NCI-H2029 treated with DMSO at 0.1 percent for 48 hours (cell line): ENCODE data around the gene SMCO3.

Experiments used
- DNase-seq: peaks from one replicate; lab custom pipeline; 2025; lab: John Stamatoyannopoulos, UW

SMCO3 gene

GRCh38 chr12:14827043-14827442 is 13.1 kb upstream of the SMCO3 start:
- DNase-seq, result no peak

GRCh38 chr12:14826491-14826890 is 12.5 kb upstream of the SMCO3 start:
- no peak for DNase-seq

GRCh38 chr12:14825256-14825655 is 11.3 kb upstream of the SMCO3 start:
- DNase-seq, result no peak

- no peak for DNase-seq
Observed at GRCh38 chr12:14824012-14824634, 10.1 kb upstream of the SMCO3 start.

DNA sequence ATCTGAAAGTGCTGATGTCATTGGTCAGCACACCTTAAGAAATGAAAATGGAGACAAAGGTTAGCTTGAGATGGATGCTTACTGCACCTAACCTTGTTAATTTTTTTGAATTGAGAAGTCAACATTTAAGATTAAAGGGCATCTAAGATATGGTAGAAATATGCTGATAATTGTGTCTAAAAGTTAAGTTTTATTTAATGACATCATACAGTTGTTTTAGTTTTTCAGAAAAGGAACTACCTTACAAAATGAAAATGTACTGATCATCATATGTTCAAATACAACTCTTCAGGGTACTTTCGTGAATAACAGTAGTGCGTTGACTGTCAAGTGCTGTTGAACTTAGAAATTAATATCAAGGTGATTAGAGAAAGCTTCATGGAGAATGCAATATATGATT is 2.5 kb downstream of the SMCO3 start:
- DNase-seq, result no peak

- no peak for DNase-seq
Observed at GRCh38 chr12:14810953-14811483, 3.0 kb downstream of the SMCO3 start.

GRCh38 chr12:14810167-14810952 is 3.6 kb downstream of the SMCO3 start:
- no peak for DNase-seq

- no peak for DNase-seq
Observed at GRCh38 chr12:14803830-14804160, 10.2 kb downstream of the SMCO3 start.

GRCh38 chr12:14803011-14803829 is 10.8 kb downstream of the SMCO3 start, which contains the start of the genes C12orf60 and WBP11:
Gene C12orf60, plus strand, starts transcription at chr12:14803670. Its CDS starts 19,266 bp downstream, at chr12:14822936.
Gene WBP11, minus strand, starts transcription at chr12:14803478. Its CDS starts 2,095 bp downstream, at chr12:14801383.
- DNase-seq, result peak; percentile 98

DNA sequence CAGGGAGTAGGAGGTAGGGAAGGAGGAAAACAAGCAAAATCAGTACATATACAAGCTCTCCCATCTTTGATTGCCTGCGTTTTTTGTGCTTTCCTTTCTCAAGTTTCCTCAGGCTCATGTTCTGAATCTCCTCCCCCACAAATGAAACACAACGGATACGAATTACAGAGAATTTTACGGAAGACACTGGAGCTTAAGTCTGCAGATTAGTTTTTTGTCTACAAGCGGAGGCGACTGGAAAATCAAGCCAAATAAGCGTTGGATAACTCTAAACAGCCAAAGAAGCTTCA is 11.3 kb downstream of the SMCO3 start:
- DNase-seq, result no peak

DNA sequence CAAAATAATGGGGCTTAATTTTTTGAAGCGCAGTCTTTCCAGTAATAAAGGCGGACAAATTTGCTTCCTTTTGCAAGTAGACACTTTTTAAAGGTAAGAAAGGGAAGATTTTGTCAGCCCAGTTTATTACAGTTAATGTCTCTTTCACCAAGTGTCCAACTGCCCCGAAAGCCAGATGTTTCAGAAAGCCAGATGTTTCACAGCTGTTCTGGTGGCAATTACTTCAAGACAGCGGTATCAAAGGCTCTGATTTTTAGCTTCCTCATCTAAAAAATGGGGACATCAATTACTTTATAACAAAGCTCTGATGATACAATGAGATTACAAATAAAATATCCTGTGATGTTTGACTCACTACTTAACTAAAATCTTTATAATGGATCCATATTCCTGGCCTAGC is 11.7 kb downstream of the SMCO3 start:
- DNase-seq, result no peak

- DNase-seq, result no peak
Observed at GRCh38 chr12:14795028-14795448, 18.9 kb downstream of the SMCO3 start.

DNA sequence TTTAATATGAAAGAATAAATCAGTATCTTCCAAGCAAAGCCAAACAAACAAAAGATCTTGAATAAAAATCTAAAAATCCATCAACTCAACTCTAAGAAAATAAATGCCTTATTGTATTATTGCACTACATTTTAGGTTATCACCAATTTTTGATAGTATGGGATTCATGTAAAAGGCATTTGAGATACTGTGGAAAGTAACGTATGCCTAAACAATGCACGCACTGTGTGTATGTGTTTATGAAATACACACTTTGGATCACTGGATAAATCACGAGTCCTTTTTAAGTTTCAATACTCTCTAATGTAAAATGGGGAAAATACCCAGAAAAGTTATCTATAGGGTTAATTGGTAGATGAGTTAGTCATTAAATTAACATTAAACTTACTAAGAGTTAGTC is 28.4 kb downstream of the SMCO3 start:
- DNase-seq, result no peak

- DNase-seq, result no peak
Observed at GRCh38 chr12:14784471-14784870, 29.5 kb downstream of the SMCO3 start.

- no peak for DNase-seq
Observed at GRCh38 chr12:14782756-14783155, 31.2 kb downstream of the SMCO3 start.

DNA sequence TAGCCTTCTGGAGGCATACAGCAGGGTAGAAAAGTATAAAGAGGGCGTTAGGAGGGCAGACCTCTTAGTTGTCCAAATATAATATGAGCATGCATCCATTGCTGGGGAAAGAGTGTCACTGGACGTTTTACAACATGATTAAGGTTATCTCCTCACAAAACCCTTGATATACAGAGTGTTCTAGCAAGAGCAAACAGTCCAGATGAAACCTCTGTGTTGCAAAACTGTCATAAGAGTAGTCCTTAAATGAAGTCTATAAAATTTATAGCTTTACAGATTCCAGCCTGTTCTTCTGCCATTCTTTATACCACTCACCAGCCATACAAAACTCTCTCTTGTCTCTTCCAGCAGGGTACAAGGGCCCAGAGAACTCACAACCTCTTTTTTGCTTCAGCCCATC is 32.4 kb downstream of the SMCO3 start:
- DNase-seq, result no peak

DNA sequence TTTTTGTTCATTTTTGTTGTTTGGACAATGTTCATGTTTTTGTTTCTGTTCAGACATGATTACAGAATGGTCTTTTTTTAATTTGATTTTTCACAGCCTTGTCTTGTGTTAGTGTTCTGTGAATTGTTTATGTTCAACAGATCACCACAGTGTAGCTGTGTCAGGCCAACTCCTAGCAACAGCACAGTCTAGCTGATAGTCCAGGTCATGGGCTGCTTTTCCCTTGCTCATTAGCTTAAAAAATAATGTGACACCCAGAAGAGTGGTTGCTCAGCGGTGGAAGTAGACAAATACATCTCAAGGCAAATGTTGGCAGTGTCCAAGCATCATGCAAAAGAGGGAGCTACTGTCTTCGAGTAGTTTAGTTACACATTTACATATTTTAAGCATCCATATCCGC is 33.1 kb downstream of the SMCO3 start:
- no peak for DNase-seq

DNA sequence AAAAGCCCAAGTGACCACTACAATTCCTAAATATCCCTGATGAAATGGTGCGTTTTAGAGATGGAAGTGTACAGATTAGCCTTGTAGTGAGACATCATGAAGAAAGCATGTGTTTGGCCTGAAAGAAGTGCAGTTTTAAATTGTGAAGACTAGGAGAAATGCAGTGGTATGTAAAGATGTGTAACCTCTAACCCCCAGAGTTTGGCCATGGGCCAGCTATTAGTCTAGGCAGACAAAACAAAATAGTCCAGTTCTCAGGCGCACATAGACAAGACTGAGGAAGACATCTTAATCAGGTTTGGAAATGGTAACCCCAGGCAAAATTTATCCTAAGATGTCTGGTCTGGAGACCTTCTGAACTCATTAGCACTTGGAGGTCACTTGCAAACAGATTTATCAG is 34.1 kb downstream of the SMCO3 start:
- no peak for DNase-seq

- no peak for DNase-seq
Observed at GRCh38 chr12:14777271-14777670, 36.7 kb downstream of the SMCO3 start.

GRCh38 chr12:14776236-14776961 is 37.6 kb downstream of the SMCO3 start:
- no peak for DNase-seq

GRCh38 chr12:14775636-14775980 is 38.4 kb downstream of the SMCO3 start:
- no peak for DNase-seq
